Keratinocyte (primary cell): ENCODE results near the gene TRAPPC8. TPM values are rescaled to one million over a fixed set of nuclear protein-coding genes. Genes with fewer than 3 reads are reported as not detected.
"Not testable (repeated sequence)": the region's sequence is repeated elsewhere in the genome, so short reads cannot be mapped to it uniquely, and the experiment has no call there.

Experiments used
- DNase-seq: peaks from one replicate; pipeline ENCODE4 v3.0.0-alpha.2; 2011; ENCODE audit warnings: low read depth, missing footprints, low spot score
- FAIRE-seq: peaks from 2 replicates; lab custom pipeline; 2011; peaks lifted over from hg19 to GRCh38; lab: Jason Lieb, UNC
- H2AFZ ChIP-seq: 2 replicates; pipeline ENCODE4 v1.6.0; 2012; ENCODE audit warnings: low read length, control low read depth, inconsistent platforms; ENCODE audit not compliant: control insufficient read depth
- H3K27ac ChIP-seq: 2 replicates; pipeline ENCODE4 v1.5.1; 2011; ENCODE audit warnings: low read length; ENCODE audit not compliant: control insufficient read depth, insufficient read depth
- H3K27me3 ChIP-seq: 3 replicates; pipeline ENCODE4 v1.6.0; 2011; ENCODE audit warnings: low read length; ENCODE audit not compliant: control insufficient read depth, insufficient read depth; ENCODE audit errors: extremely low read depth
- H3K36me3 ChIP-seq, 2 experiments: 2 replicates in 1 of 2; 3 replicates in 1 of 2; pipeline ENCODE4 v1.5.1; 2011; ENCODE audit warnings: low read length in 2 of 2, mild to moderate bottlenecking in 1 of 2; ENCODE audit not compliant: control insufficient read depth in 2 of 2, insufficient read depth in 2 of 2; ENCODE audit errors: extremely low read depth in 1 of 2
- H3K4me1 ChIP-seq: 3 replicates; pipeline ENCODE4 v1.5.1; 2011; ENCODE audit warnings: low read length; ENCODE audit not compliant: control insufficient read depth, insufficient read depth; ENCODE audit errors: extremely low read depth
- H3K4me2 ChIP-seq: 3 replicates; pipeline ENCODE4 v1.6.0; 2011; ENCODE audit warnings: low read depth, low read length; ENCODE audit not compliant: control insufficient read depth, insufficient read depth; ENCODE audit errors: extremely low read depth
- H3K4me3 ChIP-seq, 3 experiments: fragments of 200-600 bp in 1 of 3; sonication (generic) in 1 of 3; 2 replicates in 2 of 3; 3 replicates in 1 of 3; pipeline ENCODE4 v1.5.1; 2011 to 2016; ENCODE audit warnings: low read length in 3 of 3, mild to moderate bottlenecking in 3 of 3, control low read depth in 2 of 3, inconsistent platforms in 1 of 3, low read depth in 1 of 3, mixed read lengths in 1 of 3, mixed run types in 1 of 3, moderate library complexity in 1 of 3; ENCODE audit not compliant: control insufficient read depth in 2 of 3, insufficient read depth in 2 of 3; ENCODE audit errors: extremely low read depth in 1 of 3
- H3K79me2 ChIP-seq: 2 replicates; pipeline ENCODE4 v1.6.0; 2012; ENCODE audit warnings: low read length; ENCODE audit not compliant: control insufficient read depth, insufficient read depth
- H3K9ac ChIP-seq: 3 replicates; pipeline ENCODE4 v1.6.0; 2011; ENCODE audit warnings: low read length; ENCODE audit not compliant: control insufficient read depth, insufficient read depth; ENCODE audit errors: extremely low read depth
- H3K9me1 ChIP-seq: 3 replicates; pipeline ENCODE4 v1.6.0; 2011; ENCODE audit warnings: low read length; ENCODE audit not compliant: control insufficient read depth, insufficient read depth; ENCODE audit errors: extremely low read depth
- H3K9me3 ChIP-seq: 2 replicates; pipeline ENCODE4 v1.5.1; 2012; ENCODE audit warnings: low read depth, low read length; ENCODE audit not compliant: control insufficient read depth
- H4K20me1 ChIP-seq: 3 replicates; pipeline ENCODE4 v1.6.0; 2011; ENCODE audit warnings: low read length; ENCODE audit not compliant: control insufficient read depth, insufficient read depth; ENCODE audit errors: extremely low read depth
- CTCF ChIP-seq, 3 experiments: IDR thresholded peaks in 1 of 3; conservative IDR thresholded peaks in 1 of 3; optimal IDR thresholded peaks in 1 of 3; 2 replicates in 2 of 3; 3 replicates in 1 of 3; pipeline versions ENCODE3 to v1.5.1; 2011; ENCODE audit warnings: low read length in 3 of 3, mild to moderate bottlenecking in 3 of 3, moderate library complexity in 2 of 3, control low read depth in 1 of 3, inconsistent platforms in 1 of 3; ENCODE audit not compliant: insufficient read depth in 2 of 3; ENCODE audit errors: extremely low read depth in 1 of 3
- EZH2 ChIP-seq: IDR thresholded peaks from one replicate; pipeline ENCODE4 v1.6.1; 2012; ENCODE audit warnings: inconsistent platforms, mild to moderate bottlenecking, low read length, moderate library complexity
- dilution Hi-C: fragments of 300-500 bp; cut with MboI; formaldehyde crosslinking; loops from one replicate; pipeline ENCODE4 v1.7.0; 2020; ENCODE audit warnings: low sequenced_read_pairs; ENCODE audit not compliant: extremely low pct_ligation_motif_present
- polyA plus RNA-seq, 5 experiments: library from polyadenylated mRNA; depleted of rRNA in 3 of 5; stranded (reverse) in 3 of 5; stranded (forward) in 1 of 5; unstranded in 1 of 5; fragments of >200 nt; gene quantifications; 1 replicate in 1 of 5; 2 replicates in 3 of 5; 3 replicates in 1 of 5; pipeline versions ENCODE4 v1.2.1 to v1.2.3, GENCODE V29; 2011 to 2012; ENCODE audit warnings: missing spikeins in 2 of 5, low read depth in 1 of 5, low replicate concordance in 1 of 5

TRAPPC8 gene
- polyA plus RNA-seq, 1 donor (not counting 4 experiments of a cell fraction or from before 2014, with no cell fraction given): 64.8 TPM

- DNase-seq: no peak
- FAIRE-seq: no peak
- dilution Hi-C loops: no loop called here
Observed at GRCh38 chr18:31801078-31801477, 141.8 kb downstream of the TRAPPC8 start.

GRCh38 chr18:31799257-31799656, 143.7 kb downstream of the TRAPPC8 start:
- H3K27me3 ChIP-seq, H3K4me2 ChIP-seq, H3K4me3 ChIP-seq, dilution Hi-C loops, H2AFZ ChIP-seq, FAIRE-seq, H3K27ac ChIP-seq, DNase-seq, H3K36me3 ChIP-seq, H3K9ac ChIP-seq, H3K9me3 ChIP-seq, H3K4me1 ChIP-seq, H3K9me1 ChIP-seq, H3K79me2 ChIP-seq, H4K20me1 ChIP-seq: not testable (repeated sequence)

More at GRCh38 chr18:31801078-31801477, 141.8 kb downstream of the TRAPPC8 start:
- Histone ChIP-seq H2AFZ (no peak overlapping the region), H3K9me1 (no peaks in the 10 kb centered on the region), H3K9me3 (no peaks in the 10 kb centered on the region), H3K4me1 (no peaks in the 10 kb centered on the region), H3K79me2 (no peaks in the 10 kb centered on the region), H3K27me3 (no peaks in the 10 kb centered on the region), H3K4me3 (no peak overlapping the region), H3K36me3 (no peaks in the 10 kb centered on the region), H4K20me1 (no peaks in the 10 kb centered on the region), H3K4me2 (no peak overlapping the region), H3K27ac (no peak overlapping the region), H3K9ac (no peak overlapping the region)
- no peak for TF ChIP-seq EZH2
- no peak for TF ChIP-seq CTCF (optimal IDR thresholded peaks at IDR 0.05 in 1 of 3, IDR thresholded peaks at IDR 0.05 in 1 of 3, conservative IDR thresholded peaks at IDR 0.05 in 1 of 3; ENCODE audit: extremely low read depth in 1 of 3, insufficient read depth in 2 of 3, low read length in 3 of 3)

DNA sequence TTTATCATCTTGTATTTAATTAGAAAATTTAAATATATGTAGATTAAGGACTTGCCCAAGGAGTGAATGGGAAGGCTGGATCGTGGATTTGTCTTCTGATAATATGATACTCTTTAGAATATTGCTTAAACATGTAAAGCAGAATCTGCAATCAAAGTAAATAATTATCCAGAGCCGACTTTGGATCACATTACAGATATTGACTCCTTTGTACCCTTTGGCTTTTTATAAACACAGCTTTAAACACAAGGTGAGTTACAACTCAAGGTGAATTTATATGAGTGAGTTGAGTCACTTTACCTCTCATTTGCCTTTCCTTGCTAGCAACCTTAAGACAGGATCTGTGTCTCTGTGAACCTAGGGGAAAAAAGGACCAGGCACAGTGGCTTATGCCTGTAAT, 144.5 kb downstream of the TRAPPC8 start:
- Histone ChIP-seq H3K9me1 (no peaks in the 10 kb centered on the region), H3K4me3 (no peak overlapping the region), H3K4me2 (no peak overlapping the region), H4K20me1 (no peaks in the 10 kb centered on the region), H3K4me1 (no peaks in the 10 kb centered on the region), H3K9me3 (no peaks in the 10 kb centered on the region), H3K9ac (no peak overlapping the region), H3K79me2 (no peaks in the 10 kb centered on the region), H3K36me3 (no peaks in the 10 kb centered on the region), H3K27ac (no peak overlapping the region), H3K27me3 (no peaks in the 10 kb centered on the region), H2AFZ (no peak overlapping the region)
- dilution Hi-C loops: no loop called here
- TF ChIP-seq EZH2 (no peak), CTCF (optimal IDR thresholded peaks at IDR 0.05 in 1 of 3, IDR thresholded peaks at IDR 0.05 in 1 of 3, conservative IDR thresholded peaks at IDR 0.05 in 1 of 3; ENCODE audit: extremely low read depth in 1 of 3, insufficient read depth in 2 of 3, low read length in 3 of 3) (no peak)
- DNase-seq (no peak), FAIRE-seq (no peak)
